Activated T-helper 1 cell treated with anti-CD3 and anti-CD28 coated beads, Interleukin-12 subunit alpha, Interleukin-12 subunit beta, Interleukin-2, Interleukin-4 antibody, amounts not matched to agents 30 ng/mL and 10 ng/mL and 1 ng/mL, durations not matched to agents 14 hours and 24 hours and 36 hours (primary cell): Measurements from ENCODE around the gene EYA4. TPM values are rescaled to one million over a fixed set of nuclear protein-coding genes. Genes with fewer than 3 reads are reported as not detected.

Experiments used
- DNase-seq: peaks from one replicate; pipeline ENCODE4 v3.0.0; 2021; ENCODE audit warnings: low spot score
- H3K27ac Mint-ChIP-seq: one replicate; pipeline ENCODE4 v1.8.0; 2021; ENCODE audit warnings: mild to moderate bottlenecking, mixed read lengths
- H3K27me3 Mint-ChIP-seq: one replicate; pipeline ENCODE4 v1.8.0; 2022; ENCODE audit warnings: mild to moderate bottlenecking, moderate library complexity, mixed read lengths; ENCODE audit not compliant: insufficient read depth
- H3K36me3 Mint-ChIP-seq: one replicate; pipeline ENCODE4 v1.8.0; 2021; ENCODE audit warnings: low read depth, mixed read lengths
- H3K4me1 Mint-ChIP-seq: one replicate; pipeline ENCODE4 v1.8.0; 2021; ENCODE audit warnings: low read depth, mixed read lengths
- H3K4me3 Mint-ChIP-seq: one replicate; pipeline ENCODE4 v1.8.0; 2021; ENCODE audit warnings: mild to moderate bottlenecking, moderate library complexity, mixed read lengths
- H3K9me3 Mint-ChIP-seq: one replicate; pipeline ENCODE4 v1.8.0; 2021; ENCODE audit warnings: mixed read lengths
- intact Hi-C: fragments of 100-400 bp; cut with micrococcal nuclease; formaldehyde crosslinking; loops from one replicate; pipeline ENCODE4 v1.15.1; 2024
- total RNA-seq: library from RNA; stranded (reverse); gene quantifications from 2 replicates; pipeline ENCODE4 v1.2.3, GENCODE V29; 2022

Gene EYA4
- total RNA-seq, 1 donor from 2014 or later, result not detected

- H3K36me3 Mint-ChIP-seq, result no peaks in the 10 kb centered on the region
- no peaks in the 10 kb centered on the region for H3K27me3 Mint-ChIP-seq
- no peak overlapping the region for H3K27ac Mint-ChIP-seq
- intact Hi-C loops, result no loop called here
- H3K4me1 Mint-ChIP-seq, result no peaks in the 10 kb centered on the region
- no peaks in the 10 kb centered on the region for H3K9me3 Mint-ChIP-seq
- DNase-seq, result no peak
- no peak overlapping the region for H3K4me3 Mint-ChIP-seq
Measured at GRCh38 chr6:133353061-133353460, 111.9 kb downstream of the EYA4 start.

- intact Hi-C loops, result no loop called here
- H3K27ac Mint-ChIP-seq, result no peak overlapping the region
- no peak overlapping the region for H3K4me3 Mint-ChIP-seq
- H3K27me3 Mint-ChIP-seq, result no peaks in the 10 kb centered on the region
- no peaks in the 10 kb centered on the region for H3K36me3 Mint-ChIP-seq
- no peaks in the 10 kb centered on the region for H3K9me3 Mint-ChIP-seq
- no peak for DNase-seq
- no peaks in the 10 kb centered on the region for H3K4me1 Mint-ChIP-seq
Measured at GRCh38 chr6:133355922-133356321, 114.8 kb downstream of the EYA4 start.

DNA sequence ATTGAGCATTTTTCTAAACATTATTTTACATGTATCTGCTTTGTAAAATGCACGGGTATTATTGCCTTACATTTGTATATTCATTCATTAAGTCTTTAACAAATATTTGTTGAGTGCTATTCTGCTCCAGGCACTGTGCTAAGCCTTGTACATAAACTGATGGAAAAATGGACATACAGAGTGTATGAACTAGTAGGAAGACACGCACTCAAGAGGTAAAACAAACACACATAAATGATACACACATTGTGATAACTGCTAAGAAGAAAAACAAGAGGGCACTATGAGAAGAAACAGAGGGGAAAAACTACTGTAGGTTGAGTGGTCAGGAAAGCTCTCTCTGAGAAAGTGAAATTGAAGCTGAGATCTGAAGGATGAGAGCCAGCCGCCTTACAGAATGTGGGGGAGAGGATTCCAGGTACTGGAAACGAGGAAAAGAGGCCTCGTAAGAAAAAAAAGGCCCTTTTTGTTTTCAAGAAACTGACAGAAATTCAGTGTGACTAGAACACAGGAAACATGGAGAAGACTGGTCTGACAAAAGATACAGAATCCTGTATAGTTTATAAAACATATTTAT is 117.5 kb downstream of the EYA4 start:
- intact Hi-C loops, result no loop called here

GRCh38 chr6:133359256-133359655 is 118.1 kb downstream of the EYA4 start:
- DNase-seq, result no peak
- Mint-ChIP-seq H3K4me3 (no peak overlapping the region), H3K9me3 (no peaks in the 10 kb centered on the region), H3K27ac (no peak overlapping the region), H3K27me3 (no peaks in the 10 kb centered on the region), H3K4me1 (no peaks in the 10 kb centered on the region), H3K36me3 (no peaks in the 10 kb centered on the region)
- intact Hi-C loops, result no loop called here

More for the DNA sequence above, 117.5 kb downstream of the EYA4 start:
- Mint-ChIP-seq H3K36me3 (no peaks in the 10 kb centered on the region), H3K4me1 (no peaks in the 10 kb centered on the region), H3K27me3 (no peaks in the 10 kb centered on the region), H3K9me3 (no peaks in the 10 kb centered on the region), H3K27ac (no peak overlapping the region), H3K4me3 (no peak overlapping the region)
- no peak for DNase-seq

DNA sequence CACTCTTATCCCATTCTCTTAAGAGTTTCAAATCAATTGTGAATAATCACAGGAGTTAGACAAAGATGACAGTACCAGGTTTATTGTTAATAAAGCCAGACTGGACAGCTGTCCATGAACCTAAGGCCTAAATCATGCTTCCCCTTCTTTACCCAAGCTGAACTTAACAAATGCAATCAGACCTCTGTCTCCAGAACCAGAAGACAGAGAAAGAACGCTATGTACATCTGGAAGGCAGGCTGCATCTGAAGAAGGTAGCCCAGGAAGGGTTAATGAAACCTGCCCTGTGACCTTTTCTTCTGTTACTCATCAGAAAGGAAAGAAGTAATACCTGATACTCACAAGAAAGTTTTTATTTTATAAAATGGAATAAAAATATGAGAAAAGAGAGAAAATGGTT is 118.6 kb downstream of the EYA4 start:
- Mint-ChIP-seq H3K9me3 (no peaks in the 10 kb centered on the region), H3K27me3 (no peaks in the 10 kb centered on the region), H3K4me1 (no peaks in the 10 kb centered on the region), H3K4me3 (no peak overlapping the region), H3K27ac (no peak overlapping the region), H3K36me3 (no peaks in the 10 kb centered on the region)
- no peak for DNase-seq
- intact Hi-C loops, result no loop called here

GRCh38 chr6:133360194-133360593 is 119.0 kb downstream of the EYA4 start:
- Mint-ChIP-seq H3K36me3 (no peaks in the 10 kb centered on the region), H3K27ac (no peak overlapping the region), H3K9me3 (no peaks in the 10 kb centered on the region), H3K4me1 (no peaks in the 10 kb centered on the region), H3K27me3 (no peaks in the 10 kb centered on the region), H3K4me3 (no peak overlapping the region)
- intact Hi-C loops, result no loop called here
- DNase-seq, result no peak

GRCh38 chr6:133362813-133363212 is 121.7 kb downstream of the EYA4 start:
- H3K4me1 Mint-ChIP-seq, result no peaks in the 10 kb centered on the region
- H3K4me3 Mint-ChIP-seq, result no peak overlapping the region
- no peak for DNase-seq
- no peaks in the 10 kb centered on the region for H3K36me3 Mint-ChIP-seq
- H3K9me3 Mint-ChIP-seq, result no peaks in the 10 kb centered on the region
- H3K27ac Mint-ChIP-seq, result no peak overlapping the region
- intact Hi-C loops, result no loop called here
- no peaks in the 10 kb centered on the region for H3K27me3 Mint-ChIP-seq

DNA sequence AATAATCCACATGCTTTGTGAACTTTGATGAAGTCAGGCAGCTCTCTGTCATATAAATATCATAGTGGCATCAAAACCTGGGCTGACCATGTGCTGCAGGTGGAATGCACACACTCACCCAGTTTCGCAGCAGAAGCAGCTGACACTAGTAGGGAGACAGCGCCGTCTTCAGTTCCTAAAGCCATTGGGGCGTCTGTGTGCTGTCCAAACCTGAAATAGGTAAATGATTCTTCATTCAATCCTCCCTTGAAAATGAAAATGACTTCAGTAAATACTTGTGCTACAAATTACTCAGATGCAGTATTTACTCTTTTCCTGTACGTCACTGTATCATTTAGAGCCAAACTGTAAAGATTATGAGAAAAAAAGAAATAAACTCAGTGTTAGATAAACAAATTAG is 127.5 kb downstream of the EYA4 start:
- Mint-ChIP-seq H3K36me3 (no peaks in the 10 kb centered on the region), H3K4me1 (no peaks in the 10 kb centered on the region), H3K27me3 (no peaks in the 10 kb centered on the region), H3K4me3 (no peak overlapping the region), H3K9me3 (no peaks in the 10 kb centered on the region), H3K27ac (no peak overlapping the region)
- DNase-seq, result no peak
- intact Hi-C loops, result no loop called here

- Mint-ChIP-seq H3K27ac (no peak overlapping the region), H3K36me3 (no peaks in the 10 kb centered on the region), H3K4me3 (no peak overlapping the region), H3K9me3 (no peaks in the 10 kb centered on the region), H3K4me1 (no peaks in the 10 kb centered on the region), H3K27me3 (no peaks in the 10 kb centered on the region)
- no peak for DNase-seq
- intact Hi-C loops, result no loop called here
Measured at GRCh38 chr6:133369773-133370272, 128.7 kb downstream of the EYA4 start.

- no peak for DNase-seq
- Mint-ChIP-seq H3K4me3 (no peak overlapping the region), H3K27ac (no peak overlapping the region), H3K36me3 (no peaks in the 10 kb centered on the region), H3K27me3 (peaks cover 4% of the 10 kb centered on the region), H3K4me1 (no peaks in the 10 kb centered on the region), H3K9me3 (no peaks in the 10 kb centered on the region)
- intact Hi-C loops, result no loop called here
Measured at GRCh38 chr6:133376743-133377142, 135.6 kb downstream of the EYA4 start.

DNA sequence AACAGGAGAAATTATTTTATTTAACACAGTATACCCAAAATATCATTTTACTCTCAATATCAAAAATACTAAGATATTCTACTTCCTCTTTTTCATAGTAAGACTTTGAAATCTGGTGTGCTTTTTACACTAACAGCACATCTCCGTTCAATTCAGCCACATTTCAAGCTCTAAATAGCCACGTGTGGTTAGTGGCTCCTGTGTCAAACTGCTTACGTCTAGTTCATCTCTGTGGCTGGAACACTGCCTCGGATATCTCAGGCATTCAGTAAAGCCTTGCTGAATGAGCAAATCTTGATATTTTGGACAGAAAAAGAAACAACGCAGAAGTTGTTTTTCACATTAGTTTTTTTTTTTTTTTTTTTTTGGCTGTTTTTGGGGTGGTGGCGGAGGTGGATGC is 136.1 kb downstream of the EYA4 start:
- H3K27ac Mint-ChIP-seq, result no peak overlapping the region
- intact Hi-C loops, result no loop called here
- H3K9me3 Mint-ChIP-seq, result no peaks in the 10 kb centered on the region
- DNase-seq, result no peak
- H3K4me1 Mint-ChIP-seq, result no peaks in the 10 kb centered on the region
- no peak overlapping the region for H3K4me3 Mint-ChIP-seq
- H3K36me3 Mint-ChIP-seq, result no peaks in the 10 kb centered on the region
- H3K27me3 Mint-ChIP-seq, result peaks cover 4% of the 10 kb centered on the region

GRCh38 chr6:133380047-133380446 is 138.9 kb downstream of the EYA4 start:
- Mint-ChIP-seq H3K27ac (no peak overlapping the region), H3K9me3 (no peaks in the 10 kb centered on the region), H3K27me3 (peaks cover 6% of the 10 kb centered on the region), H3K4me3 (no peak overlapping the region), H3K4me1 (no peaks in the 10 kb centered on the region), H3K36me3 (no peaks in the 10 kb centered on the region)
- DNase-seq, result no peak
- intact Hi-C loops, result no loop called here

DNA sequence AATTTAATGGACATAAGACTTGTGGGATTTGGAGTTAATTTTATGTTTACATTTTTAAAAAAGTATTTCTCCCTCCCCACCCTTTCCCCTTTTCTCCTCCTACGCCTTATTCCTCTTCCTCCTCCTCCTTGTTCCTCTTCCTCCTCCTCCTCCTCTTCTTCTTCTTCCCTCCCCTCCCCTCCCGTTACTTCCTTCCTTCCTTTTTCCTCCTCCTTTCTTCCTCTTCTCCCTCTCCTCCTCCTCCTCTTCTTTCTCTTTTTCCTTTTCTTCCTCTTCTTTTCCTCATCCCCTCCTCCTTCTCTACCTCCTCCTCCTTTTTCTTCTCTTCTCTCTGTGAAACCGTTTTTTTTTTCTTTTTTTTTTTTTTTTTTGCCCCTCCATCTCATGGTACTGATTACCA is 139.6 kb downstream of the EYA4 start:
- Mint-ChIP-seq H3K4me3 (no peak overlapping the region), H3K4me1 (no peaks in the 10 kb centered on the region), H3K36me3 (no peaks in the 10 kb centered on the region), H3K27me3 (peaks cover 6% of the 10 kb centered on the region), H3K27ac (no peak overlapping the region), H3K9me3 (no peaks in the 10 kb centered on the region)
- intact Hi-C loops, result no loop called here
- DNase-seq, result no peak

- no peak overlapping the region for H3K4me3 Mint-ChIP-seq
- H3K4me1 Mint-ChIP-seq, result no peaks in the 10 kb centered on the region
- H3K27ac Mint-ChIP-seq, result no peak overlapping the region
- DNase-seq, result no peak
- intact Hi-C loops, result no loop called here
- peaks cover 6% of the 10 kb centered on the region for H3K27me3 Mint-ChIP-seq
- H3K36me3 Mint-ChIP-seq, result no peaks in the 10 kb centered on the region
- H3K9me3 Mint-ChIP-seq, result no peaks in the 10 kb centered on the region
Measured at GRCh38 chr6:133388731-133389130, 147.6 kb downstream of the EYA4 start.
